IPS DF 4.7 (cell line): ENCODE results near the gene GLUL.
"Not testable (repeated sequence)": the region's sequence is repeated elsewhere in the genome, so short reads cannot be mapped to it uniquely, and the experiment has no call there.

Source experiments
- DNase-seq: peaks from one replicate; pipeline ENCODE4 v3.0.0-alpha.2; 2013; ENCODE audit warnings: low spot score; ENCODE audit errors: extremely low read depth

Gene GLUL

DNA sequence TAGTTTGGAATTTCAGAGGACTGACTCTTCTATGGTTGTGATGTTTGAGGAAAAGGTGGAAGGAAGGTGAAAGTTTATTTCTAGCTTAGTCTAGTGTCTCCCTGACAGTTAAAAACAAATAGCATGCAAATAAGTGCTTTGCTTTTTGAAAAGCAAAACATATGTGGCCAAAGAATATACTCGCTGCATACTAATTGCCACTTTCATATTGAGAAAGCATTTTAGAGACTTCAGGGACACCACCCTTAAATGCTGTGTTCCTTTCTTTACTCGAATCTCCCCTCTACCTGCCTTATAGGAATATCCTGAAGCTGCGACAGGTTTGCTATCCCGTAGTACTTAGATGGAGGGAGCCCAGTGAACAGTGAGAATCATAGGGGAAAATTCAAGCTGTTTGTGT lies 23.2 kb downstream of the GLUL start:
- DNase-seq = no peak

DNA sequence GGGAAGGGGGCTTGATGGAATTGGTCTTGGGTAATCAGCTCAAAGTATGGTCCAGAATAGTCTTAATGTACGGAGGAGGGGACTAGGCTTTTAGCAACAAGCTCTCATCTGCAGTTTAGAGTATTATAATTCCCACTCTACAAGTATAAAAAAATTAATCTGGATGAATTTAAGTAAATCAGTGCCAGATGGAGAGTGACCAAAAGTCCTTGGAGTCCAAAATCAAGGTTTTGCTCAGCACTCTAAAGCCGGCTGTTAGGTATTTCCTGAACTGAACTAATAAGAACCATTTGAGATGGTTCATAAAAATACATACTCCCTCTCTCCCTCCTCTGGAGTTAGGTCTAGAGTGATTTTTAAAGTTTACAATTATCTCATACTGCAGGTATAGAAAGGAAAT lies 23.7 kb downstream of the GLUL start:
- DNase-seq = no peak

DNA sequence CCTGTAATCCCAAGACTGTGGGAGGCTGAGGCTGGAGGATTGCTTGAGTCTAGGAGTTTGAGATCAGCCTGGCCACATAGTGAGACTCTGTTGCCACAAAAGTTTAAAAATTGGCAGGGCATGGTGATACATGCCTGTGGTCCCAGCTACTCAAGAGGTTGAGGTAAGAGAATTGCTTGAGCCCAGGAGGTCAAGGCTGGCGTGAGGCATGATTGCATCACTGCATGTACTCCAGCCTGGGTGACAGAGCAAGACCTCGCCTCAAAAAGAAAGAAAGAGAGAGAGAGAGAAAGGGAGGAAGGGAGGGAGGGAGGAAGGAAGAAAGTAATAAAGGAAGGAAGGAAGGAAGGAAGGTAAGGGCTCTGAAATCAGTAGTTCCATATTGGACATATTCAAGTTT lies 25.0 kb downstream of the GLUL start:
- no peak for DNase-seq

DNA sequence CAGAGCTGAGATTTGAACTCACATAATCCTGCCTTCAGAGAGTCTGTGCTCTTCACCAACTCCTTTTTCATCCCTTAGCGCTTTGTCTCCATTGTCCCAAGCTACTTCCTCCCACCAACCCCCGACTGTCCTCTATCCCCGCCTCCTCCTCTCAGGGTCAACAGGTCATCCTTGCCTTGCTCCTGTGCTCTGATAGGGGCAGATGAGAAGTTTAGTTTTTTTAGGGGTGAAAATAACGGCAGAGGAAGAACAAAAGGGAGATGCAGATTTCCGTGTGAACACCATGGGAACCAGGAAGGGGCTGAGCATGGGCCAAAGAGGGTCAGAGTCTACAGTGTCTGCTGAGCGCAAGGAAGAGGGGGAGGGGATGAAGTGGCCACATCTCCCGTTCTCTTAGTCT lies 31.9 kb downstream of the GLUL start:
- no peak for DNase-seq

DNA sequence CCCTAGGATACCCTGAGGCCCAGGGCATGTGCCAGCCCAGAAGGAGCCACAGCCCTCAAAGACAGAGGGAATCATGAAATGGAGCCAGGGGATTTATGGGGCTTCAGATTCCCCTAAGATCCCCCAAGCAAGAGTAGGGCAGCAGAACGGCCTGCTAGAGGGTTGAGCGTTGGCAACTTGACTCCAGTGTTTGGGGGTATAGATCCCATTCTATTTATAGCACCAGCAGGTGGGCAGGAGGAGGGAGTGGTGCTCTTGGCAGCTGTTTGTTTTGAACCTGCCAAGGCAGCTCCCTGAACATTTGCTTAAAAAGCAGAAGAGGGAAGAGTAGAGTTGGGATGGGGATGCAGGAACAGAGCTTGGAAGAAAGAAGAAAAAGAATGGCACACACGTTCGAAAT lies 33.7 kb downstream of the GLUL start:
- DNase-seq = no peak

DNA sequence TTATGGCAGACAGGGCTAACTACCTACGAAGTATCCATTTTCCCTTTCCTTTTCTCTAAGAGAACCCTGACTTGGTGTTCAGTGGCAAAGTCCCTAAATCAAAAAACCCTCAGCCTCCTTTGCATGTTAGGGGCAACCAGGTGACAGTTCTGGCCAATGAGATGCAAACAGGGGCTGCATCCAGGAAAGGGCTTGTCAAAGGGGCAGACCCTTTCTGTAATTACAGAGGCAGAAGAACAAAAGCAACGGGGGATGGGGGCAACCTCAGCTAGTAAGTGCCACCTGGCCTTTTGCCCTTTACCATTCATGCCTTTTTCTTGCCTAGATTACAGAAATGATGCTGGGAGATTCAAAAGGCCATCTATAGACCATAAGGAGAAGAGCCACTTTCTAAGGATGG lies 34.4 kb downstream of the GLUL start:
- no peak for DNase-seq

DNA sequence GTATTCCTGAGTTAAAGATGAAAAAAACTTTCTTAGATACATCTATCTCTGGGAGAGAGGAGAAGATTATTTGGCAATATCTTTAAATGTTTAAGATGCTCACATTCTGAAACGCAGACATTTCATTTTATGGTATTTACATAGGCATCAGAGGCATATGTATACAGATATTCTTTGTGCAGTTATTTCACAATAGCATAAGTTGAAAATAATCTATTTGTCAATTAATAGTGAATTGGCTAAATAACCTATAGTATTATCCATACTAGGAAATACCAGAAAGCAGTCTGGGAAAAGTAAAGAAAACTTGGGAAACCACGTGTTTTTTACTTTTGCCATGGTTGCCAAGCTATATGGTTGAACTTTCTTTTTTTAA lies 35.9 kb downstream of the GLUL start:
- DNase-seq = no peak

DNA sequence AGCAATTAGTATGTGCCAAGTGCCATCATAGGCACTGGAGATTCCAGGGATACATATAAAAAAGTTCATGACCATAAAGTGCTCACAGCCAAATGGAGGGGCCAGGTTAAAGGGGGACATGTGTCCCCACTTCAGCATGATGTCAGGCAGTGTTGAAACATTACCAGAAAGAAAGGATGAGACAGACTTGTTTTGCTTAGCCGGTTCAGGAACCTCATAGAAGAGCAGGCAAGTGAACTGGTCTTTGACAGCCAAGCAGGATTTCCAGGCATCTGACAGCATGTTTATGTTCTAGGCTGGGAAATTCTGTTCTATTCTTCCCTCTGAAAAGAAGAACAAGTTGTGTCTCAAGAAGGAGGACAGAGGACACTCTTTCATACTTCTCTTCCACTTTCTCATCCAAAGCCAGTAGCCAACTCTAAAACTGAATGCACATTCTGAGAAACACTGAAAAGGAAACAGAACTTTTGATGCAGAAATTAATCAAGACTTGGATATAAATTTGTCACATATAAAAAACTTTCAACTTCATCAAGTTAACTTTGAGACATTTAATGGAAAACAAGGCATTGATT lies 39.7 kb downstream of the GLUL start:
- no peak for DNase-seq

DNA sequence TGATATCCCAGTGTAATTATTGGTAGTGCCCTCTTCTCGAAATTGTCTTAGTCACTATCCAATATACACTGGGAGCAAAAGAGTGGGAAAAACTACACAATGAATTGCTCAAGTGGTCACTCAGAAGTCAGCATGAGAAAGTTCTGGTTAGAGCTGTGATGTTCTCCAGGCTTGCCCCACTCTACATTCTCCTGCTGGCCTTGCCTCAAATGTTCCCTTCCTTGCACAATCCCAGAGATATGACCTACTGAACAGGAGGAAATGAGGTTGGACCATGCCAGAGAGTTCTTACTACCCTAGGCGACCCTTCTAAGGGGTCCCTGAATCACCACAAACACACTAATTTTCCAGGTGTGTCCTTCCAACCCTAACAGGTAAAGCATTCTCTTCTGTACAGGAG lies 40.8 kb downstream of the GLUL start:
- DNase-seq = no peak

DNA sequence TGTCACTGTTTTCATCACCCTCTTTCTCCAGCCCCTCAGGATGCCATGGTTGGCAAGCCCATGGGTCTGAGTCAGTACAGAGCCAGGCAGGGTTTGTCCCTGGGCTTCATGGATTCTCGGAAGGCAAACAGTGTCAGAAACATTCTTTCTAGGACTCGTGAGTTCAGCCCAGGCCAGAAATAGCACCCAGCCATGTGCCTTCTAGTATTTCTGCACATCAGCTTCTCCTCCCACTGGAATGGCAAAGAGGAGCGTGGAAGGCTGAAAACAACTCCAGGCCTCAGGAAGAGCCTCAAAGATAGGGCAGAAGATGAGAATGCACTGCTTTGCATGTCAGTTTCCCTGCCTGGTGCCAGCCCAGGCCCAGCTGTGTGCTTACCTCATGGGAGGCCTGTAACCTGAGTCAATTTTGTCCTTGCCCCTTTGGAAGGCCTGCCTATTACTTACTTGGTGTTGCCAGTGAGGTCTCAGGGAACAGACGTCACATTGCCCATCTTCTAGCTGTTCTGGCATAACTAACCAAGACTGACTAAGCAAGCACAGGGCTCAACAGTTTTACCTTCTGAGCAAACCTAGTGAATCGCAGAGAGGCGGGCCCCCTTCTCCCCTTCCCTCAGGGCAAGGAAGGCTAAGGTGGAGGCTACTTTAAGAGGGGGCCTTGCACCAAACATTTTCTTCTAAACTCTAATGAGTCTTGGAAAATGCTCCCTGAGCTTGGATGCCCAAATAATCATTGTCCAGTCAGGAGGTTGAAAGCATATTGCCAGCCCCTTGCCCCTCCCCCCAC lies 42.4 kb downstream of the GLUL start:
- no peak for DNase-seq

DNA sequence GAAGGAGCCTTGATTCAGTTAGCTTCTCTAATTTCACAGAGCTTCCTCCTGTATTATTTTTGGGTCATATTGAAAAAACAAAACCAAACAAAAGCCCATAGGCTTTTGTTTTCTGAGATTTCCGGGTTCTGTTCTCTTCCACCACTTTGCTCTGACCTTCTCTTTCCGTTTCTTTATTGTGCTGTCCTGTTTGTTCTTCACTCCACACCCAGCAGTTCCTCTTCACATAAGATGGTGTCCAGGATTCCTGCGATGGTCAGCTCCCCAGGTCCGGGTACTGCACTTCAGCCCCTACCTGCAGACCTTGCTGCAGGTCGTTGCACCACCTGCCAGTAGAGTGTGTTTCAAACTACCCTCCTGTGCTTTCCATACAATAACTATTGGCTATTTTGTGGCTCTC lies 44.6 kb downstream of the GLUL start:
- DNase-seq = no peak

DNA sequence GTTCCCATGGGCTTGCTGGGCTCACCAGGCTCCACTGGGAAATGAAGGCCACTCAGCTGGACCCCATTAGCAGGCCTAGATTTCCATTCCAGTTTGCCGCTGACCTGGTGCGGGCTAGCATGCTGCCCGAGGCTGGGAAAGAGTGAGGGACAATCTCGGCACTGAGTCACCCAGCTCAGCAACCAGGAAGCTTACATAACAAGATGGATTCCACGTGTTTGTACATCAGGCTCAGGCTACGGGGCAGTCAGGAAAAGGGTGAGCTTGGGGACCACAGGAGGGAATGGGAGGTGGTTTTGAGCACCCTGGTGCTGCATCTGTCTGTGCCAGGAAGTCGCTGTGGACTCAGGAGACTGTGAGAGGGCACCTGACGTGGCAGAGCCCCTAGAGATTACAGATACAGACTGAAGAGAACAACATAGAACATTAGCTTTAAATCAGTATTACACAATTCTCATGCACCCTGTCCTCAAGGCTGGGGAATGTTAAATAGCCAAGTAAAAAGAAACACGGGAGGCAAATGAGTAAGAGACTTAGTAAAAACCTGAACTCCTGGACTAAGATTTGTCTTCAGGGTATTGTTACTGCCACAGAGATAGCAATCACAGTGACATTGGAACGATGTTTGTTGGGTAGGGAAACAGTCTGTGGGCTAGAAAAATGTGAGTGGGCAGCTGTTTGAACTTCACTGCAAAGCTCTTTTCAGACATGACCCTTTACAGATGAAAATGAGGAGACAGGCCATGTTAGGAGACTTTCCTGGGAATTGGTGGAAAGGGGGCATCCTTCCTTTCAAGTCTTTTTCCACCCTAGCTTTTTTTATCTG lies 51.1 kb downstream of the GLUL start:
- no peak for DNase-seq

DNA sequence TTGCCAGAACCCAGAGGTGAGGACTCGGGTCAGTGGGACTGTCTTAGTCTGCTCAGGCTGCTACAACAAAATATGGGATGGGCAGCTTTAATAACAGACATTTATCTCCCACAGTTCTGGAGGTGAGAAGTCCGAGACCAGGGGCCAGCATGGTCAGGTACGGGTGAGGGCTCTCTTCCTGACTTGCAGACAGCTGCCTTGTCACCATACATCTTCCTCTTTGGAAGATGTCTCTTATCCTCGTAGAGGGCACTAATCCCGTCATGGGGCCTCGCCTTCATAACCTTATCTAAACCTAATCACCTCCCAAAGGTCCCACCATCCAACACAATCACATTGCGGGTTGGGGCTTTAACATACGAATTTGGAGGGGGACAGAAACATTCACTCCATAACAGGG lies 51.9 kb downstream of the GLUL start:
- DNase-seq = no peak

DNA sequence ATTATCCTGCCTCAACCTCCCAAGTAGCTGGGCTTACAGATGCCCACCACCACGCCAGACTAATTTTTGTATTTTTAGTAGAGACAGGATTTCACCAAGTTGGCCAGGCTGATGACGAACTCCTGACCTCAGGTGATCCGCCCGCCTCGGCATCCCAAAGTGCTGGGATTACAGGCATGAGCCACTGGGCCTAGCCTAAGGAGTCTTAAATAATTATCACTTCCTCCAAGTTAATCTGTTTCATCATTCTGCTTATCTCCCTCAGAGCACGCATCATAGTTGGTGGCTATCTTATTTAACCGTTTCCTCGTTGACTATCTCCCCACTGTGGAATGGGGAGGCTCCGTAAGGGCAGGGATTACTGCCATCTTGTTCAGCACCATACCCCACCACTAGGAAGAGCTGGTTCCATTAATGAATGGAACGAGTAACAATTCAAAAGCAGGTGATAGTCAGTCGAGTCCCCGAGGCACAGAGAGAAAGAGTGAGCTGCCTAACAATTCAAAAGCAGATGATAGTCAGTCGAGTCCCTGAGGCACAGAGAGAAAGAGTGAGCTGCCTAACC lies 52.7 kb downstream of the GLUL start:
- DNase-seq = no peak

DNA sequence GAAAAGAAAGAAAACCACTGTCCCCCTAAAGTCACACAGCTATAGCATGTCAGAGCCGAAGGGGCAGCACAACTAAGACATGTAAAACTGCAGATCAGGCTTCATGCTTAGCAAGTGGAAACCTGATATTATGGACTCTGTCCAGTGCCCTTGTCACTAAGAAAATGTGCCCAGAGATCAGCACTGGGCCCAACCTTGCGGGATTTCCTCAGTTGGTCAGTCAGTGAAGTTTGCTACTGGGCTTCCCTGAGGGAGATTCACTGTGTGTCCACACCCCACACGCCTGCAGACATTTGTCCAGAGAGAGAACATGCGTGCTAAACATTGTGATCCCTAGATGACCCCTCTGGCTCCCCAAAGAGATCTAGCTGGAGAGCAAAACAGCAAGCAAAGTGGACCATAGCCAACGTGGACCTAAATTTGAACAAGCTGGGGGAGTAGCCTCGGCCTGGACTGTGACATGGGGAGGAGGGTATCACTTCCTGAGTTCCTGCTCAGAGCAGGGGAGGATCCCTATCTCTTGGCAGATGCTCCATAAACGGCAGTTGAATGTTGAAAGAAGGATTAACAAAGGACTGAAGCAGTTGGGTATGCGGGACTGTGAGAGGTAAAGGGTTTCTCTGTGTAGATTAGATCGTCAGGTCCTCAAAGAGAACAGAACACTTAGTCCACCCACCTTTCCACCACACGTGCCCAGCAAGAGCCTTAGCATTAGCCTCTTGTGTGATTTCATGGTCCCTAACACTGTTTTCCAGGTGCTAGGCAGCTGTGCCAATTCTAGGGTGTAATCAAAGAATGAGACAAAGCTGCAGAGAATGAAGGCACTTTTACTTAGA lies 53.6 kb downstream of the GLUL start:
- DNase-seq = no peak

DNA sequence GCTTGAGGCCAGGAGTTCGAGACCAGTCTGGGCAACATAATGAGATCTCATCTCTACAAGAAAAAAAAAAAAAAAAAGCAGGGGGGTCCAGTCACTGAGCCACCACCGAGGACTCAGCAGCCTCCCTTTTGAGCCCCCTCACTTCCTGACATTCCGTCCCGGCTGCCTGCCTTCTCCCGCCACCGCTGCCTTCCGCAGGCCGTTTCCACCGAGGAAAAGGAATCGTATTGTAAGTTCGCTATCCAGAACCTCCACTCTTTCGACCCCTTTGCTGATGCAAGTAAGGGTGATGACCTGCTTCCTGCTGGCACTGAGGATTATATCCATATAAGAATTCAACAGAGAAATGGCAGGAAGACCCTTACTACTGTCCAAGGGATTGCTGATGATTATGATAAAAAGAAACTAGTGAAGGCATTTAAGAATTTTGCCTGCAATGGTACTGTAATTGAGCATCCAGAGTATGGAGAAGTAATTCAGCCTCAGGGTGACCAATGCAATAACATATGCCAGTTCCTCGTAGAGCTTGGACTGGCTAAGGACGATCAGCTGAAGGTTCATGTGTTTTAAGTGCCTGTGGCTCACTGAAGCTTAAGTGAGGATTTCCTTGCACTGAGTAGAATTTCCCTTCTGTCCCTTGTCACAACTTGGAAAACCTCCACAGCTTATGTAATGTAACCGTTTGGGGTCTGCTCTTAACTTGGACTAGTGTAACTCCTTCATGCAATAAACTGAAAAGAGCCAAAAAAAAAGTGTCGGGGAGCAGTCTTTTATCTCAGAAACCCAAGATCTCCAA lies 55.6 kb downstream of the GLUL start:
- no peak for DNase-seq

DNA sequence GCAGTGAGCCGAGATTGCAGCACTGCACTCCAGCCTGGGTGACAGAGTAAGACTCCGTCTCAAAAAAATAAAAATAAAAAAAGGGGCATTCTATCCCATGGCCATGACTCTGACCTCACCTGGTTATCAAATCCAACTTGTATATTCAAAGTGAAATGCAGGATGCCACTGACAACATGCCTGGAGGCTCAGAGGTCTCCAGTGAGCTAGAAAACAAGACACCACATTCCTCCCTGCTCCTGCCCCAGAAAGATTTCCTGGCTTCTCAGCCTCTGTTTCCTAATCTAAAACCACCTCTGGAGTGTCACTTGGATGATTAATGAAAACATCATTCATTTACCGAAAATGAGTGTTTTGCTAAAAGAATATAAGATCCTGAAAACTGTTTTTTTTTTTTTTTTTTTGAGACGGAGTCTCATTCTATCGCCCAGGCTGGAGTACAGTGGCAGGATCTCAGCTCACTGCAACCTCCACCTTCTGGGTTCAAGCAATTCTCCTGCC lies 58.5 kb downstream of the GLUL start:
- not testable (repeated sequence) for DNase-seq

DNA sequence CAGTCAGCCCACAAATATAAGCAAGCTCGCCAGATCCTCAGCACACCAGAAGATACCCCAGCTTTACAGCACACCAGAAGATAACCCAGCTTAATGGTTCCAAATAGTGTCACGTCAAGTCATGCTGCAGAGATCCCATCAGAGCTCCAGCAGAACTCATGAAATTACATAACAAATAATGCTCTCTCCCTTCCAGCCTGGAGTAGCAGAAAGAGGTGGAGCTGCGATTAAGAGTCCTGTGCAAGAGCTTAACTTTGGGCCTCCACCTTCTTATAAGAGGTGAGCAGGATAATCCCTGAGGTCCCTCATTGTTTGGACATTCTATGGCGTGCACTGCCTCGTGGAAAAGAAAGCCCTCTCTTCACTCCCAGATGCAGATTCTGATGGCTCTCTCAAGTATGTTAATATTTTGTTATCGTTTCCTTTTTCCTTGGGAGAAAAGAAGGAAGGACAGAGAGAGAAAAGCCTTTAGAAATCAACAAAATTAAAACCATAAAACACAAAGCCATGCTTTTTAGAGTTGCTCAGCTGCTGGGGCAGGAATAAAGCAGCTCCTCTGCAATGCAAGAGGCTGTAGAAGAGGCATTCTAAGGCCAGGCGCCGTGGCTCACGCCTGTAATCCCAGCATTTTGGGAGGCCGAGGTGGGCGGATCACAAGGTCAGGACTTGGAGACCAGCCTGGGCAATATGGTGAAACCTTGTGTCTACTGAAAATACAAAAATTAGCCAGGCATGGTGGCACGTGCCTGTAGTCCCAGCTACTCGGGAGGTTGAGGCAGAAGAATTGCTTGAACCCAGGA lies 59.1 kb downstream of the GLUL start:
- DNase-seq = no peak
